Heart left ventricle (tissue), 13 donors: ENCODE results near the gene STARD7.

ENCODE experiments used
- CTCF ChIP-seq, 12 donors: fragments of 200-600 bp; sonication (generic) in 4 of 12; IDR thresholded peaks; one replicate each; pipeline versions ENCODE4 v1.5.0 to v1.8.0; 2018 to 2022; ENCODE audit warnings: antibody characterized with exemption in 12 of 12, mild to moderate bottlenecking in 5 of 12
- POLR2A ChIP-seq, 2 donors: fragments of 450-650 bp; IDR thresholded peaks; one replicate each; pipeline ENCODE4 v1.6.1; 2017; ENCODE audit warnings: antibody characterized with exemption in 2 of 2, mild to moderate bottlenecking in 2 of 2, moderate library complexity in 2 of 2
- donor health status: ischemic (EF 13 %, LVEDD 7.1; RV severe dilation, severe dysfunction).
- donor health status: DM: no; HTN: yes; CAD: no.
- donor health status: DM: no; HTN: no; CAD: no.
- donor health status: ischemic (EF 25% LVEDD 6.9; RV normal size, moderate dysfunction).
- donor health status: ischemic (EF 25% LVEDD 5.7; RV mildly dilated, moderate dysfunction).
- donor health status: ischemic (EF 35%, LVEDD 5.7; RV mildly dilated, moderate dysfunction).
- donor health status: nonischemic (EF 11% LVEDD 7.7; RV severe dilation, severe dysfunction).
- donor health status: DM: yes; HTN: yes; CAD: no.
- donor health status: PGD.
- donor health status: ischemic (EF 29% LVEDD 5.4; RV normal size, mild dysfunction).
- donor health status: nonischemic (EF 23%, LVEDD 6.1; RV moderate dilation, normal function).

- TF ChIP-seq CTCF (IDR thresholded peaks at IDR 0.05) (no peak), POLR2A (IDR thresholded peaks at IDR 0.05) (no peak)
Measured at GRCh38 chr2:96240341-96241038, 31.9 kb upstream of the STARD7 start.
